Caco-2 (cell line): ENCODE measurements around the gene ITIH3. TPM values are rescaled to one million over a fixed set of nuclear protein-coding genes. Genes with fewer than 3 reads are reported as not detected.

Experiments used
- BruUV-seq: library from RNA; stranded (reverse); fragments of 400-500 nt; replicated peaks from 2 replicates; lab custom pipeline; 2021; lab: Mats Ljungman, UMichigan
- CTCF ChIA-PET: fragments of 300-600 bp; sonication (Branson Sonifier 250); formaldehyde crosslinking; loops from one replicate; lab custom pipeline; 2022; ENCODE audit warnings: antibody characterized with exemption; lab: Charles Lee
- POLR2A ChIA-PET: fragments of 300-600 bp; sonication (Branson Sonifier 250); formaldehyde crosslinking; loops from one replicate; lab custom pipeline; 2022; ENCODE audit warnings: antibody characterized with exemption; lab: Charles Lee
- DNase-seq, 2 experiments: peaks; one replicate each; pipeline versions ENCODE4 v3.0.0 to v3.0.0-alpha.2; 2020 to 2022
- H3K27me3 ChIP-seq: replicated peaks from 2 replicates; pipeline ENCODE4 v1.6.0; 2011; ENCODE audit warnings: low read length; ENCODE audit not compliant: control insufficient read depth, insufficient read depth
- H3K36me3 ChIP-seq: 2 replicates; pipeline ENCODE4 v1.5.1; 2011; ENCODE audit warnings: low read length; ENCODE audit not compliant: control insufficient read depth, insufficient read depth
- H3K4me1 ChIP-seq: fragments of 250-450 bp; sonication (Bioruptor Pico); 2 replicates; pipeline ENCODE4 v1.5.1; 2020; ENCODE audit warnings: mild to moderate bottlenecking
- H3K4me3 ChIP-seq: 2 replicates; pipeline ENCODE4 v1.5.1; 2011; ENCODE audit warnings: low read depth, mild to moderate bottlenecking, control low read depth, low read length
- H3K9me3 ChIP-seq: fragments of 250-450 bp; sonication (Bioruptor Pico); 2 replicates; pipeline ENCODE4 v1.5.1; 2020; ENCODE audit warnings: mild to moderate bottlenecking, moderate library complexity
- H3K27ac Mint-ChIP-seq: one replicate; pipeline ENCODE4 v1.8.0; 2022; ENCODE audit warnings: mixed read lengths; ENCODE audit not compliant: unreplicated experiment
- H3K27me3 Mint-ChIP-seq: one replicate; pipeline ENCODE4 v1.8.0; 2022; ENCODE audit warnings: mixed read lengths; ENCODE audit not compliant: insufficient read depth, unreplicated experiment
- H3K36me3 Mint-ChIP-seq: one replicate; pipeline ENCODE4 v1.8.0; 2022; ENCODE audit warnings: mild to moderate bottlenecking, mixed read lengths; ENCODE audit not compliant: insufficient read depth, unreplicated experiment
- H3K4me1 Mint-ChIP-seq: one replicate; pipeline ENCODE4 v1.8.0; 2022; ENCODE audit warnings: low read depth, mixed read lengths; ENCODE audit not compliant: unreplicated experiment
- H3K4me3 Mint-ChIP-seq: one replicate; pipeline ENCODE4 v1.8.0; 2022; ENCODE audit warnings: mild to moderate bottlenecking, moderate library complexity, mixed read lengths; ENCODE audit not compliant: unreplicated experiment
- H3K9me3 Mint-ChIP-seq: one replicate; pipeline ENCODE4 v1.8.0; 2022; ENCODE audit warnings: mixed read lengths; ENCODE audit not compliant: unreplicated experiment
- CTCF ChIP-seq, 2 experiments: fragments of 200-600 bp in 1 of 2; IDR thresholded peaks; 1 replicate in 1 of 2; 2 replicates in 1 of 2; pipeline versions ENCODE4 v1.5.1 to v1.8.0; 2011 to 2022; ENCODE audit warnings: antibody characterized with exemption in 1 of 2, control low read depth in 1 of 2, inconsistent platforms in 1 of 2, low read depth in 1 of 2, low read length in 1 of 2, mild to moderate bottlenecking in 1 of 2, moderate library complexity in 1 of 2; ENCODE audit not compliant: insufficient read depth in 1 of 2, severe bottlenecking in 1 of 2, unreplicated experiment in 1 of 2
- intact Hi-C: fragments of 100-400 bp; cut with micrococcal nuclease; formaldehyde crosslinking; loops from one replicate; pipeline ENCODE4 v1.10.0; 2022; ENCODE audit not compliant: unreplicated experiment
- total RNA-seq: library from RNA; stranded (reverse); gene quantifications from 2 replicates; pipeline ENCODE4 v1.2.3, GENCODE V29; 2022

The ITIH3 gene
- total RNA-seq, 1 experiment from 2014 or later: 0.27 TPM

- Histone ChIP-seq H3K27me3 (no peaks in the 10 kb centered on the region), H3K4me3 (no peak overlapping the region), H3K9me3 (no peaks in the 10 kb centered on the region), H3K36me3 (no peaks in the 10 kb centered on the region), H3K4me1 (no peaks in the 10 kb centered on the region)
- no peak for TF ChIP-seq CTCF (IDR thresholded peaks at IDR 0.05; ENCODE audit: insufficient read depth in 1 of 2, low read depth in 1 of 2, low read length in 1 of 2, severe bottlenecking in 1 of 2, unreplicated experiment in 1 of 2)
- no peaks in the 10 kb centered on the region for H3K27me3 Mint-ChIP-seq
- DNase-seq: no peak
- no peaks in the 10 kb centered on the region for H3K36me3 Mint-ChIP-seq
- H3K4me3 Mint-ChIP-seq: no peak overlapping the region
- BruUV-seq: no TSS peak
- H3K9me3 Mint-ChIP-seq: no peaks in the 10 kb centered on the region
- POLR2A ChIA-PET: no interaction called here
- H3K4me1 Mint-ChIP-seq: no peaks in the 10 kb centered on the region
- intact Hi-C loops: no loop called here
- H3K27ac Mint-ChIP-seq: no peak overlapping the region
- CTCF ChIA-PET: no interaction called here
Observed at GRCh38 chr3:52810923-52811322, 16.3 kb downstream of the ITIH3 start.

- Mint-ChIP-seq H3K9me3 (no peaks in the 10 kb centered on the region), H3K27me3 (no peaks in the 10 kb centered on the region), H3K27ac (no peak overlapping the region), H3K4me1 (no peaks in the 10 kb centered on the region), H3K4me3 (no peak overlapping the region), H3K36me3 (no peaks in the 10 kb centered on the region)
- H3K27me3 ChIP-seq: no peaks in the 10 kb centered on the region
- no peaks in the 10 kb centered on the region for H3K9me3 ChIP-seq
- CTCF ChIA-PET: interaction anchor here (1.1 kb wide), 1 partner anchor 10 kb away, joined by 5 read pairs; no protein-coding TSS in a partner anchor
- H3K4me1 ChIP-seq: no peaks in the 10 kb centered on the region
- intact Hi-C loops: no loop called here
- peak in 1 of 2 experiments; percentile 15 for DNase-seq
- POLR2A ChIA-PET: no interaction called here
- BruUV-seq: no TSS peak
- TF ChIP-seq CTCF (IDR thresholded peaks at IDR 0.05; ENCODE audit: insufficient read depth in 1 of 2, low read depth in 1 of 2, low read length in 1 of 2, severe bottlenecking in 1 of 2, unreplicated experiment in 1 of 2): no peak
- H3K4me3 ChIP-seq: no peak overlapping the region
- H3K36me3 ChIP-seq: no peaks in the 10 kb centered on the region
Observed at GRCh38 chr3:52811452-52812011, 16.9 kb downstream of the ITIH3 start.

GRCh38 chr3:52813810-52814209 is 19.2 kb downstream of the ITIH3 start:
- no peak for DNase-seq
- Histone ChIP-seq H3K4me1 (no peaks in the 10 kb centered on the region), H3K36me3 (no peaks in the 10 kb centered on the region), H3K27me3 (no peaks in the 10 kb centered on the region), H3K4me3 (no peak overlapping the region), H3K9me3 (no peaks in the 10 kb centered on the region)
- CTCF ChIA-PET: interaction anchor here (0.6 kb wide), 1 partner anchor 650 kb away, joined by 5 read pairs; no protein-coding TSS in a partner anchor
- intact Hi-C loops: no loop called here
- Mint-ChIP-seq H3K4me3 (no peak overlapping the region), H3K9me3 (no peaks in the 10 kb centered on the region), H3K36me3 (no peaks in the 10 kb centered on the region), H3K27me3 (no peaks in the 10 kb centered on the region), H3K4me1 (no peaks in the 10 kb centered on the region), H3K27ac (no peak overlapping the region)
- no TSS peak for BruUV-seq
- POLR2A ChIA-PET: no interaction called here
- no peak for TF ChIP-seq CTCF (IDR thresholded peaks at IDR 0.05; ENCODE audit: insufficient read depth in 1 of 2, low read depth in 1 of 2, low read length in 1 of 2, severe bottlenecking in 1 of 2, unreplicated experiment in 1 of 2)
